G401 (cell line): Measurements from ENCODE around the gene BTAF1. TPM values are rescaled to one million over a fixed set of nuclear protein-coding genes. Genes with fewer than 3 reads are reported as not detected.
"Not testable (repeated sequence)": the region's sequence is repeated elsewhere in the genome, so short reads cannot be mapped to it uniquely, and the experiment has no call there.

ENCODE experiments used
- DNase-seq: peaks from one replicate; pipeline ENCODE4 v3.0.0-alpha.2; 2015; ENCODE audit warnings: low spot score
- in situ Hi-C: cut with HindIII; loops from 2 replicates; pipeline ENCODE4 v1.10.0; 2016; ENCODE audit warnings: low sequenced_read_pairs, mixed read lengths
- total RNA-seq: library from RNA; depleted of rRNA; stranded (reverse); fragments of >200 nt; shearing (Covaris generic); gene quantifications from 2 replicates; pipeline ENCODE4 v1.2.3, GENCODE V29; 2014

The BTAF1 gene
- total RNA-seq, 1 experiment from 2014 or later: 25.6 TPM

GRCh38 chr10:92025340-92025739, 101.8 kb downstream of the BTAF1 start:
- DNase-seq, in situ Hi-C loops: not testable (repeated sequence)

GRCh38 chr10:92027141-92027540, 103.6 kb downstream of the BTAF1 start:
- in situ Hi-C loops: no loop called here
- DNase-seq: no peak

- in situ Hi-C loops: no loop called here
- no peak for DNase-seq
Observed at GRCh38 chr10:92031580-92031979, 108.0 kb downstream of the BTAF1 start.

GRCh38 chr10:92033070-92033469, 109.5 kb downstream of the BTAF1 start:
- DNase-seq, in situ Hi-C loops: not testable (repeated sequence)

DNA sequence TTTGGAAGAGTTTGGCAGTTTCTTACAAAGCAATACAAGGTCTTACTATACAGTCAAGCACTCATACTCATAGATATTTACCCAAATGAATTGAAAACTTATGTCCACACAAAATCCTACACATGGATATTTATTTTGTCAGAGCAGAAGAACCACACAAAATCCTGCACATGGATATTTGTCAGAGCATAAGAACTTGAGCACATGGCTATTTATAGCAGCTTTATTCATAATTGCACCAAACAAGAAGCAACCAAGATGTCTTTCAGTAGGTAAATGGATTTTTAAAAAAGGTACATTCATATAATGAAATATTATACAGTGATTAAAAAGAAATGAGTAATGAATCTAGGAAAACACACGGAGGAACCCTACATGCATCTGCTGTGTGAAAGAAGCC, 115.4 kb downstream of the BTAF1 start:
- no peak for DNase-seq
- in situ Hi-C loops: no loop called here

- in situ Hi-C loops: no loop called here
- DNase-seq: no peak
Observed at GRCh38 chr10:92042541-92042940, 119.0 kb downstream of the BTAF1 start.

DNA sequence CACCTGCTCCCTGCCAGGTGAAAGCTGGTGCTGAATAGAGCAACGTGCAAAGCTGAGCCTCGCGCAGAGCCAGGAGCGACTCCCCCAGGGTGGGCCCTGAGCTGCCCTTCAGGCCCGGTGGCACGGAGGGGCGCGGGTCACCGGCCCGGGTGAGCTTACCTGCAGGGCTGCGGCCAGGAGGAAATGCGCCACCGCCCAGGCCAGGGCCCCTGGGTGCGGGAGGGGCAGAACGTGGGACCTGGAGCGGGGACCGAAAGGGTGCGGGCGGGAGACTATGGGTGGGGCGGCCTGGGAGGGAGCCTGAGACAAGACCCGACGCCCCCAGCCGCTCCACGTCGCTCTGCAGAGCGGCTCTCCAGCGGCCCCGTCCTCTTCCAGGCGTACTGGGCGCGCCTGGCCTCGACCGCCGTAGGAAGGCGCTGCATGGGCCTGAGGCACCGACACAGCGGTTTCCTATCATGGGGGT, 122.1 kb downstream of the BTAF1 start:
- DNase-seq: no peak
- in situ Hi-C loops: no loop called here

- in situ Hi-C loops: no loop called here
- no peak for DNase-seq
Observed at GRCh38 chr10:92047215-92047614, 123.6 kb downstream of the BTAF1 start.

DNA sequence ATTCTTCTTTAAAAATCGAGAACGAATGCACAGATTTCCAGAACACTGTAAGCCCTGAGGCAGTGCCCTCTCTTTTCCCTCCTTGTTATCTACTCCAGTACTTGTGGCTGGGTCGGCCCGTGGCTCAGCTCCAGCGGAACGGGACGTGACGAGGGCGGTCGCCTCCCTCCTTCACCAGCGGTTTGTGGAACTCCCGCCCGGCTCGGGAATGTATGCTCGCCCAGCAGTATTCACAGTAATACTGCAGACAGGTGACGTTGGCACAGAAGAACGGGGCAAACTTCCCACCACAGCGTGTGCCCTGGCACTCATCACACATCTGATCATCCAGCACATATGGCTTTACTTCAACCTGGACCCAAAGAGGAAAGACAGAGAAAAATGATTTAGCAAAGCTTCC, 128.5 kb downstream of the BTAF1 start:
- in situ Hi-C loops: loop anchor here (10.0 kb wide), 1 partner anchor 77 kb away; no protein-coding TSS in a partner anchor
- peak; percentile 95 for DNase-seq

DNA sequence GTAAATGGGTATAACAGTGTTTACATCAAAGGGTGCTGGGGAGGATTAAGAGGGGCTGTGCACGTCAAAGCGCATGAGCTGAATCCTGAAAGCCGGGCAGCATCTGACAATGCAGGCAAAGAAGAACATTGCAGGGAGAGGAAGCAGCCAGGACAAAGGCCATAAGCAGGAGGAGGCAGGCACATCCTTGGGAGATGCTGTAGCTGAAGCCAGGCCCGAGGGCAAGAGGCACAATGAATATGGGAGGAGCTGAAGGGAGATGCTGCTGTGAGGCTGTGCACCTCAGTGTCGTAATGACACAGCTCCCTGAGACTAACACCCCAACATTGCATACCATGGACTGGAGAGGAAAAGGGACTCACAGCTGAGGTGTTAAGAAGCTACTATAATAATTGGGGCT, 129.2 kb downstream of the BTAF1 start:
- DNase-seq: no peak
- in situ Hi-C loops: loop anchor here (10.0 kb wide), 1 partner anchor 78 kb away; no protein-coding TSS in a partner anchor

GRCh38 chr10:92054807-92055206, 131.2 kb downstream of the BTAF1 start:
- in situ Hi-C loops: loop anchor here (10.0 kb wide), 1 partner anchor 80 kb away; no protein-coding TSS in a partner anchor
- DNase-seq: no peak

DNA sequence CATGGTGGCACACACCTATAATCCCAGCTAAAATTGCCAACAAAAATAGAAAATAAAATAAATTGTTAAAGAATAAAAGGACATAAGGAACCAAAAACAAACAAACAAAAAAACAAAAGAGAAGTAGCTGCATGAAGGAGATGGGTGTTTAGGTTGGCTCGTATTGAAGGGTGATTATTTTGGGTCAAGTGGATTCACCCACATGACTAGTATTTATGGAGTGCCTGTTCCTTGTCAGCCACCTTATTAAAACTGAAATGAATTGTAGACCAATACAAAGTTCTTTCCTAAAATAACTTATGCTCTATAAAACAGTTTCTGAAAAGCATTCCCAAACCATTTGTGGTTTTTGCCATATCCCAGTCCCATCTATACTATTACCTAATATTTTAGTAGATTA, 138.7 kb downstream of the BTAF1 start:
- in situ Hi-C loops: no loop called here
- DNase-seq: no peak

DNA sequence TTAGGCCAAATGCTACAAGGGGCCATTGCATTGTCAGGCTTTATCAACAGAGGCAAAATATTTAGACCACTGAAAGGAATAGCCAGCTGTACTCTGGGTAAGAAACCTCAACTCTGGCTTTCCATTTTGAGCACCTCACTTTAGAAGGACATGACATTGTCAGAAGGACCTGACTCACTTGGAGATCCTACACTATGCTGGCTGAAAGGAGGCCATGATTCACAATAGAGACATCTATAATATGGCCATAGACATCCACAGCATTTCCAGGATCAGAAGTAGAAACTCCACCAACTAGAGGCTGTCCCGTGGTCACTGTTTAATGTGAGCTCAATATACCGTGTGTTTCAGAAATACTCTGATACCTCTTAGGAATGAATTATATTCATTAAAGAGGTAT, 140.9 kb downstream of the BTAF1 start:
- in situ Hi-C loops: no loop called here
- DNase-seq: no peak

- in situ Hi-C loops: no loop called here
- no peak for DNase-seq
Observed at GRCh38 chr10:92066386-92066785, 142.8 kb downstream of the BTAF1 start.

GRCh38 chr10:92068900-92069299, 145.3 kb downstream of the BTAF1 start:
- in situ Hi-C loops: no loop called here
- no peak for DNase-seq

GRCh38 chr10:92074126-92074887, 150.7 kb downstream of the BTAF1 start:
- DNase-seq: no peak
- in situ Hi-C loops: no loop called here

DNA sequence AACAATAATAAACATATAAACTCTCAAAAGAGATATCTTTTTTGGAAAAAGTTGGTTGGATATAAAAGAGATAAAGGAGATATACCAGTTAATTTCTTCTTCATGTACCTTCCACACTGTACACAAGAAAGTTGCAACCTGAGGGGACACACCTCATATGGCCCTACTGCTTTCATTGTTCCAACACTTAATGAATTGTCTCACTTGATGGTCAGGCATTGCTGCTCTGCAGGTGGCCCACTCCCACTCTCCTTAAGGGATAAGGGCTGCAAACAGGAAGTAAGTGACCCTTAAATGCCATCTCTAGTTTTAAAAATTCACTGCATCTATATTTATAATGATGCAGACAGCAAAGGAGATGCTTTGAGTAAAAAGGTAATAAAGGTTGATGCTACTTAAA, 152.3 kb downstream of the BTAF1 start:
- no peak for DNase-seq
- in situ Hi-C loops: no loop called here

DNA sequence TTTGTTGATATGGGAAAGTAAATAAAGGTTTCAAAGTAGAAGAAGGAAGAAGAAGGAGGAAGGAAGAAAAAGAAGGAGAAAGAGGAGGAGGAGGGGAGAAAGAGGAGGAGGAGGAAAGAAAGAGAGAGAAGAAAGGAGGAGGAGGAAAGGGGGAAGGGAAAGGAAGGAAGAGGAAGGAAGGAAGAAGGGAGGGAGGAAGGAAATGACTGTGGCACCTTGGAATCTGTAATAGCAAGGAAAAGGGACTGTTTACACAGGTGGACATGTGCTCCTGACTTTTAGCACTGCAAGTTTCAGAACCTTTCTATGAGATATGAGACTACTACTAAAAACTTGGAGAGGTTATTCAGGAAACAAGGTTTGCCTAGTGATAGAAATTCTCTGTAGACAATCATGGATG, 153.2 kb downstream of the BTAF1 start:
- DNase-seq: no peak
- in situ Hi-C loops: no loop called here

GRCh38 chr10:92079003-92079402, 155.4 kb downstream of the BTAF1 start:
- in situ Hi-C loops: no loop called here
- DNase-seq: no peak
